Fibroblast of skin of back (primary cell): ENCODE measurements around the gene JAGN1.
"Not testable (repeated sequence)": the region's sequence is repeated elsewhere in the genome, so short reads cannot be mapped to it uniquely, and the experiment has no call there.

Source experiments
- DNase-seq: peaks from one replicate; pipeline ENCODE4 v3.0.0-alpha.2; 2013

JAGN1 gene

DNA sequence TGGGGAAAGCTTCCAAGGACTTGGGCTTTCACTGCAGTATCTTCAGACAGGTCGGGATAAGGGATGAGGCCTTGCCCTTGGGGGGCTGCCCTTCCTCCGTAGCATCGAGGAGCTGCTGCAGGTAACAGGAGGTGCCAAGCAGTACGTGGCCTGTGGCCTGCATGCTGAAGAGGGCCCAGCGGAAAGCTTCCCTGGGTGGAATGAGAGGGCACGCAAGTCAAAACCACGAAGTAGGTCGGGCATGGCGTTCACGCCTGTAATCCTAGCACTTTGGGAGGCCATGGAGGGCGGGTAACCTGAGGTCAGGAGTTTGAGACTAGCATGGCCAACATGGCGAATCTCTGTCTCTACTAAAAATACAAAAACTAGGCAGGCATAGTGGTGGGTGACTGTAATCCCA lies 23.3 kb upstream of the JAGN1 start:
- no peak for DNase-seq

DNA sequence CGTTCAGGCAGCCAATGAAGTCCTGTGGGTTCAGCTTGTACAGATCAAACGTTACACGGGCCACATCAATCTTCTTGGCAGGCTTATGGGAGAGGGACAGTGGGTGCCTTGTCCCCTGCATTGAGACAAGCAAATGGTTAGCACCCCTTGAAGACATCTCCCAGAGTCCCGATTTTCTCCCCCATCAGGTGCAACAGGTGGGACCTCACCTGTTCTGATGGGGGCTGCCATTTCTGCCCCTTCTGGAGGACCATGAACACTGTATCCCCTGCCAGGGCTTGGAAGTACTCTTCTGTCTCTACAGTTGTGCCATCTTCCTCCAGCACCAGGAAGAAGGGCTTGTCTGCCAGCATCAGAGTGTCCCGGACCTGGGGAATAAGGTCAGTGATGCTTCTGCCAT lies 20.5 kb upstream of the JAGN1 start:
- no peak for DNase-seq

DNA sequence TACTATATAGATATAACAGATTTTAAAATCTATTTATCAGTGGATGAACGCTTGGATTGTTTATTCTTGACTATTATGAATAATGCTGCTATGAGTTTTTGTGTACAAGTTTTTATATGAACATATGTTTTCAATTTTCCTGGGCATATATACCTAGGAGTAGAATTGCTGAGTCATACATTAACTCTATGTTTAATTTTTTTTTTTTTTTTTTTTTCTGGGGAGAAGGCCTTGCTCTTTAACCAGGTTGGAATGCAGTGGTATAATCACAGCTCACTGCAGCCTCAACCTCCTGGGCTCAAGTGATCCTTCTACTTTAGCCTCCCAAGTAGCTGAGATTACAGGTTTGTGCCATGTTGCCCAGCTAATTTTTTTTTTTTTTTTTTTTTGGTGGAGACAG lies 19.4 kb upstream of the JAGN1 start:
- peak; percentile 78 for DNase-seq

DNA sequence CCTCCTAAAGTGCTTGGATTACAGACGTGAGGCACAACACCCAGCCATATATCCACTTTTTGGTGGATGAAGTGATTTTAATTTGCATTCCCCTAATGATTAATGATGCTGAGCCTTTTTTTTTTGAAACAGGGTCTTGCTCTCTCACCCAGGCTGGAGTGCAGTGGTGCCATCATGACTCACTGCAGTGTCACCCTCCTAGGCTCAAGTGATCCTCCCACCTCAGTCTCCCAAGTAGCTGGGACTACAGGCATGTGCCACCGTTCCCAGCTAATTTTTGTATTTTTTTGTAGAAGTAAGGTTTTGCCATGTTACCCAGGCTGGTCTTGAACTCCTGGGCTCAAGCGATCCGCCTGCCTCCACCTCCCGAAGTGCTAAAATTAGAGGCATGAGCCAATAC lies 18.3 kb upstream of the JAGN1 start:
- DNase-seq, result not testable (repeated sequence)

DNA sequence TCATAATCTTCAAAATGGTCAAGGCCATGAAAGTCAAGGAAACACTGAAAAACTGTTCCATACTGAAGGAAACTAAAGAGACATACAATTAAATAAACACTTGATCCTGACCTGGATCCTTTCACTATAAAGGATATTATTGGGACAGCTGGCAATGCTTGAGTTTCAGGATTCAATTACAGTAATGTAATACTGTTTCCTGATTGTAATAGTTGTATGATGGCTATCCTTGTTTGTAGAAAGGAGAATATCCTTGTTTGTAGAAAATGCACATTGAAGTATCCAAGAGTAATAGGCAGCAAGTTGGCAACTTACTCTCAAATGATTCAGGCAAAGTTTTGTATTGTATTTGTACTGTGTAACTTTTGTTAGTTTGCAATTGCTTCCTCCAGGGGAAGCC lies 15.0 kb upstream of the JAGN1 start:
- DNase-seq, result no peak

DNA sequence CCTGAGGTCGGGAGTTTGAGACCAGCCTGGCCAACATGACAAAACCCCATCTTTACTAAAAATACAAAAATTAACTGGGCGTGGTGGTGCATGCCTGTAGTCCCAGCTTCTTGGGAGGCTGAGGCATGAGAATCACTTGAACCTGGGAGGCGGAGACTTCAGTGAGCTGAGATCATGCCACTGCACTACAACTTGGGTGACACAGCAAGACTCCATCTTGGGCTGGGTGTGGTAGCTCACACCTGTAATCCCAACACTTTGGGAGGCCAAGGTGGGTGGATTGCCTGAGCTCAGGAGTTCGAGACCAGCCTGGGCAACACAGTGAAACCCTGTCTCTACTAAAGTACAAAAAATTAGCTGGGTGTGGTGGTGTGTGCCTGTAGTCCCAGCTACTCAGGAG lies 14.2 kb upstream of the JAGN1 start:
- DNase-seq, result not testable (repeated sequence)

DNA sequence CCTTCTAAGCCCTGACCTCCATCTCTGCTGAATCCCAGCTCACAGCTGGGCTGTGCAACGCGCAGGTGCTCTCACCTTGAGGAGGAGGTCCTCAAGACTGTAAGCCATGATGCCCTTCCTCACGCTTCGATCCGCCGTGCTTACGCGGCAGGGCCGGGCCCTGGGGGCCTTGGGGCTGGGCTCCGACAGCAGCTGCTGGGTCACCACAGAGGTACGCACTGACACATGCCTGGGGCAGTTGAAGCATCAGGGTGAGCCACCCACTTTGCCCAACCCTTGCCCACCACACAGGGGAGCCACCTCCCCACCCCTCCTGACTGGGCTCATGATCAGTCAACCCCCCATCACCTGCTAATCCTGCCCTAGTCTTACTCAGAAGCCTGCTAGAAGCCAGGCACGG lies 13.4 kb upstream of the JAGN1 start:
- no peak for DNase-seq

DNA sequence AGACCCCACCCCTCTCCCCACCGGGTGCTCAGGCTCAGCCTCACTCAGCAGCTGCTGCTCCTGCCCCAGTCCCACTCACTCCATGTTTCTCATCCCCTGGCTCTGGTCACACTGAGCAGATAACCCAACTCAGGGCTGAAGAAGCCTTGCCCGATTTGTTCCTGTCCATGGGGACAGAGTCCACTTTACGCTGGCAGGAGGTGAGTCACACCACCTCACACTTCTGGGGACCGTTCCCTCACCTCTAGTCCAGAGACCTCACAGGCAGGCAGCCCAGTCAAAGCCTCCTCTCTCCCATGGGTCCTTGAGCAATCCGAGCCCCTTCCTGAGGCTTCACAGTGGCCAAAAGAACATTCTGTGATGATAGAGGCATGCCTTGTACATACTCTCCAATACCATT lies 11.7 kb upstream of the JAGN1 start:
- DNase-seq, result no peak

DNA sequence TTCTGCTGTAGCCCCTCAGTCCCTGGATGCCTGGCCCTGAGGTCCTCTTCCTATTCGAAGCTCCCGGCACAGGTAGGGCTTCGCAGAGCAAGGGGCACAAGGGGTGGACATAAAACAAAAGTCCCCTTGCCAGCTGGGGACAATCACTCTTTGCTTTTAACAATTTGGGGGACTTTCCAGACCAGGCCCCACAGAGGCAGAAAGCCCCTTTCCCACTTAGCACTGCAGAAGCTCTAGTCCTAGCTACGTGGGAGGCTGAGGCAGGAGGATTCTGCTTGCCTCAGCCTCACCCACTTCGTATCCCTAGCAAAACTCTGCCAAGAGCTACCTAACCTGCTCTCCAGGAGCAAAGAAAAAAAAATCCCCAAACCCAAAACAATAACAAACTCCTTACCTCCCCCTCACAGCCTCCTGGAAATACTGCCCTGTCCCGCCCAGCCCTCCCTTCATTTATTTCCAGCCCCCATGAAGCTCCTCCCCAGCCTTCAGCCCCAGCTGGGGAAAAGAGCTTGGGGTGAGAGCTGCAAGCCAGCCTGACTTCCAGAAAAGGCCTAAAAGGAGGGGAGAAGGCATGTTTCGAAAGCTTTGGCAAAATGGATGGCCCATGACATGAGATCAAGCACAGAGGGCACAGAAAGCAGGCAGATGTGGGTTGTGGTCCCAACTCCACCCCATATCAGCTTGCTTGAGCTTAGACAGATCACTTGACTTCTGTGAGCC lies 10.4 kb upstream of the JAGN1 start, which contains the start of gene CIDEC:
CIDEC (minus strand) TSS at position 424 of the 720 bp plus-strand sequence. CDS start 1,767 bp downstream, outside the sequence.
- DNase-seq, result no peak

DNA sequence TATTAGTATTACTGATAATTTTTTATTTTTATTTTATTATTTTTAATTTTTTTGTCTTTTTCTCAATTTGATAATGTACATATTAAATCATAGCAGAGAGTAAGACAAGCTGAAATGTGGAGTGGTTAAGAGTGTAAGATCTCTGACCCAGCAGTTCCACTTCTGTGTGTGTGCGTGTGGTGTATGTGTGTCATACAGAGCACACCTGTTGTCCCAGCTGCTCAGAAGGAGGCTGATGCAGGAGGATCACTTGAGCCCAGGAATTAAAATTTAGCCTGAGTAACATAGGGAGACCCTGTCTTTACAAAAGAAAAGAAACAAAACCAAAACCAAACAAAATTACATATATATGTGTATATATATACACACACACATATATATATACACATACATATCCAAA lies 9.0 kb upstream of the JAGN1 start:
- no peak for DNase-seq

DNA sequence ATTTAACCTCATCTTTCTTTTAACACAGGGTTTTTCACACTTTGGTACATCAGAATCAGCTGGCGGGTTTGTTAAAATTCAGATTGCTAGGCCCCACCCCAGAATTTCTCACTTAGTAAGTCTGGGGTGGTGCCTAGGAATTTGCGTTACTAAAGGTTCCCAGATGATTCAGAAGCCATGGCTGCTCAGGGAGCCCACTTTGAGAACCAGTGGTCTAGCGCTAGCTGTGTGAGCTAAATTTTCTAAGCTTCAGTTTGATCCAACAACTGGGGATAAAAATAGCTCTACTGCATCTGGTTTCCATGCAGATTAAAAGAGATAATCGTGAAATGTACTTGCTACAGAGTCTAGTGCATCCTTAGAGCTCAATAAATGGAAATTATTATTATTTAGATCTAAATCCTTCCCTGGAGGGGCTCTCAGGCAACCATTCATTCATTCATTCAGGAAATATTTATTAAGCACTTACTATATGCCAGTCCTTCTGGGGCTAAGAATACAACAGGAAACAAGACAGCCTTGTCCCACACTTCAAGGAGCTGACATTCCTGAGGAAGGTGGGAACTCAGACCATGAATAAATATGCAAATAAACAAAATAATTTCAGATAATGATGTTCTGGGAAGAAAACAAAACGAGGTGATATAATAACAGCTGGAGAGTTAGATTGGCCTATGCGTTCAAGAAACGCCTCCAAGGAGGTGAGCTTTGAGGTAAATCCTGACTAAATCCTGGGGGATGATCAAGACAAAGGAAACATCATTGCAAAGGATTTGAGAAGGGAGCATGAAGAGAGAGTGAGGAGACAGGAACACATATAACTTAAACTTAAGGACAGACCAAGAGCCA lies 6.5 kb upstream of the JAGN1 start:
- peak; percentile 51 for DNase-seq

DNA sequence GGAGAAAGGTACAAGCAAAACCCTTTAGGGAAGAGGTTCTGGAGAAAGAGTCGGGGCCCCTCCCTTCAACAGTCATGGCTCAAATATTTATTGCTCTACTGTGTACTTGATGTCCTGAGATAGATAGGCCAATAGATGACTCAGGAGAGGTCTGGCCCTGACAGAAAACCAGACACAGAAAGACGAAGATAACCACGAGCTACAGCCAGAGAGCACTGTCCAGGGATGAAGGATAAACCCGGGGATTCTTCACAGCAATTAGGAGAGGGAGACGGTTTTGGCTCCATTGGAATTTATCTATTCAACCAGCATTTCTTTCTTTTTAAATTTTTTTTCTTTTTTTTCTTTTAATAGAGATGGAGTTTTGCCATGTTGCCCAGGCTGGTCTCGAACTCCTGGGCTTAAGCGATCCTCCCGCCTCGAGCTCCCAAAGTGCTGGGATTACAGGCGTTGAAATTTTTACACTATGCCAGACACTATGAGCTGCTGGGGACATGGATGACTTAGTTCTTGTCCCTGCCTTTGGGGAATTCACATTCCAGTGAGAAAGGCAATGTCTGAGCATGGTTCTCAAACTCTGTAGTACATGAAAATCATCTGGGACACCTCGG lies 5.8 kb upstream of the JAGN1 start:
- peak; percentile 92 for DNase-seq

DNA sequence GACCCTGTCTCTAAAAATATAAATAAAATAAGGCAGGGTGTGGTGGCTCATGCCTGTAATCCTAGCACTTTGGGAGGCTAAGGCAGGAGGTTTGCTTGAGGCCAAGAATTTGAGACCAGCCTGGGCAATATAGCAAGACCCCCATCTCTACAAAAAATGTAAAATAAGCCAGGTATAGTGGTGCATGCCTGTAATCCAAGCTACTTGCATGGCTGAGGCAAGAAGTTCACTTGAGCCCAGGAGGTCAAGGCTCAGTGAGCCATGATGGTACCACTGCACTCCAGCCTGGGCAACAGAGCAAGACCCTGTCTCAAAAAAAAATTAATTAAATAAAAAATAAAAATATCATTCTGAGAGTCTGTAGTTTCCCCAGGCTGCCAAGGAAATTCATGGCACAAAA lies 4.1 kb upstream of the JAGN1 start:
- no peak for DNase-seq

DNA sequence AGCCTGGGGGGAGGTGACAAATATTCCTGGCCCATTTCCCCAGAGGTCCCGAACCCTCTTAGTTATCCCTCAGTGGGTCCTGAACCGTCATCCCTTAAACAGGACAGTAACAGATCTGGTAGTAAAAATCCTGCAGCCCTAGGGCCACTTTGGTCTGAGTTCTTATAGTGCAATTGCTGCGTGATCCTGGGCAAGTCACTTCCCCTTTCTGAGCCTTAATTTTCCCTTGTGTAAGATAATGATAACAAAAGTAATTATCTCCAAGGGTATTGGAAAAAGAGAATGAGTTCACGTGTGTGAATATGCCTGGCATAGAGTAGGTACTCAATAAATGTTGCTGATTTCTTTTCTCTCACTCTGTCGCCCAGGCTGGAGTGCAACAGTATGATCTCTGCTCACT lies 2.9 kb upstream of the JAGN1 start:
- DNase-seq, result no peak

DNA sequence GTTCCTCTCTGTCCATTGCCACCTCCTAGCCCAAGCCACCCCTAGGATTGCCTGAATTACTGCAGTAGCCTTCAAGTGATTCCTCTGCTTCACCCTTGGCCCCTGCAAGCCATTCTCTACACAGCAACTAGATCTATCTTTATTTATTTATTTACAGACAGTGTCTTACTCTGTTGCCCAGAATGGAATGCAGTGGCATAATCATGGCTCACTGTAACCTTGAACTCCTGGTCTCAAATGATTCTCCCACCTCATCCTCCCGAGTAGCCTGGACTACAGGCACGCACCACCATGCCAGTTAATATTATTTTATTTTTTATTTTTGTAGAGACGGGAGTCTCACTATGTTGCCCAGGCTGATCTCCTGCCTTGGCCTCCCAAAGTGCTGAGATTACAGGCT lies 1.9 kb upstream of the JAGN1 start:
- DNase-seq, result no peak

DNA sequence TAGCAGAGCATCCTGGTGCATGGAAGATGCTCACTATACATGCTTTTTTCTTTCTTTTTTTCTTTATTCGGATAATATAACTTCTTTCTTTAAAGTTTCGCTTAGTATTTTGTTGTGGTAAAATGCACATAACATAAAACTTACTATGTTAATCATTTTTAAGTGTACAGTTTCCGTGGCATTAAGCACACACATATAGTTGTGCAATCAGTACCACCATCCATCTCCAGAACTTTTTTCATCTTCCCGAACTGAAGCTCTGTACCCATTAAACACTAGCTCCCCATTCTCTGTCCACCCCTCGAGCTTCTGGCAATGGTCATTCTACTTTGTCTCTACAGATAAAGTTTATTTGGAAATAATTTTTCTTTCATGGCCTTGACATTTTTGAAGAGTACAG lies 1.0 kb upstream of the JAGN1 start:
- DNase-seq, result no peak

DNA sequence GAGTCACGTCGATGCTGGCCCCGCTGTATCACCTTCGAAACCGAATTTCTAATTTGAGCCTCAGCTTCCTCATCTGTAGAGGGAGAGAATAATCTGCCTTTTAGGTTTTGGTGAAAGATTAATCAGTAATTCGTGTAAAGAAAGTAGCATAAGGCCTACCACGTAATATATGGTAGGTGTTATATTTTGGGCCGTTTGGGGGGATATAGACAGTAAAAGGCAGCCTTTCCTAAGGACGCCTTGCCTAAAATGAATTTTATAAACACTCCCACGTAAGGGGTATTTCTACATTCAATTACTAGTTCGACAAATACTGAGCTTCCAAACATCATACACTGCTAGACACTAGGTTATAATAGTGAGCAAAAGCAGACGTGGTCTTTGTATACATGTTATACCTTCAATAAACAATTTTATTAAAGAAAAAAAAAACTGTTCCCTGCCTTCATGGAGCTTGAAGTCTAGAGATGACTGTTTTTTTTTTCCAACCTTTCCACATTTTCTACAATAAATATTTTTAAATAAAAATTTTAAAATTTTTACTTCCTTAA lies 737 bp downstream of the JAGN1 start:
- DNase-seq, result no peak

DNA sequence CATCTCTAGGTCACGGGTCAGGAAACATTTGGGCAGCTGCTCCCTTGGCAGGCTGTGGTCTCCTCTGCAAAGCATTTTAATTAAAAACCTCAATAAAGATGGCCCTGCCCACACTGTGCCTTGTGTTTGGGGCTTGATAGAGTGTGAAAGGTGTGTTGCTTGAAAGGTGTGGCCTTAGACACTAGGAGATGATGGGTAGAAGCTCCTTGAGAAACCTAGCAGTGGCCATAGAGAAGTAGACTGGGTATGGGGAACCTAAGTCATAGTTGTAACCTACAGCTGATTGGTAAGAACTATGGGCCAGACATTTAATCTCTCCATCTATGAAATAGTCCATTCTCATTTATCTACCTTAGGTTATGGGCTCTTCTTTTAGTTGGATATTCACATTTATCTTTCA lies 3.3 kb downstream of the JAGN1 start:
- no peak for DNase-seq

DNA sequence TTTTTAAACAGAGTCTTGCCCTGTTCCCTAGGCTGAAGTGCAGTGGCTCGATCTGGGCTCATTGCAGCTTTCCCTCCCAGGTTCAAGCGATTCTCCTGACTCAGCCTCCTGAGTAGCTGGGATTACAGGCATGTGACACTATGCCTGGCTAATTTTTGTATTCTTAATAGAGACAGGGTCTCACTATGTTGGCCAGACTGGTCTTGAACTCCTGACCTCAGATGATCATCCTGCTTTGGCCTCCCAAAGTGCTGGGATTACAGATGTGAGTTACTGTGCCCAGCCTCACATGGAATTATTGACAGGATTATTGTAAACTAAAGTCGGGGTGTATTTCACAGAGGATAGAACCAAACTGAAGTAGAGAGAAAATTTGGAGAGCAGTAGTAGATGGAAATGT lies 5.3 kb downstream of the JAGN1 start:
- DNase-seq, result not testable (repeated sequence)

DNA sequence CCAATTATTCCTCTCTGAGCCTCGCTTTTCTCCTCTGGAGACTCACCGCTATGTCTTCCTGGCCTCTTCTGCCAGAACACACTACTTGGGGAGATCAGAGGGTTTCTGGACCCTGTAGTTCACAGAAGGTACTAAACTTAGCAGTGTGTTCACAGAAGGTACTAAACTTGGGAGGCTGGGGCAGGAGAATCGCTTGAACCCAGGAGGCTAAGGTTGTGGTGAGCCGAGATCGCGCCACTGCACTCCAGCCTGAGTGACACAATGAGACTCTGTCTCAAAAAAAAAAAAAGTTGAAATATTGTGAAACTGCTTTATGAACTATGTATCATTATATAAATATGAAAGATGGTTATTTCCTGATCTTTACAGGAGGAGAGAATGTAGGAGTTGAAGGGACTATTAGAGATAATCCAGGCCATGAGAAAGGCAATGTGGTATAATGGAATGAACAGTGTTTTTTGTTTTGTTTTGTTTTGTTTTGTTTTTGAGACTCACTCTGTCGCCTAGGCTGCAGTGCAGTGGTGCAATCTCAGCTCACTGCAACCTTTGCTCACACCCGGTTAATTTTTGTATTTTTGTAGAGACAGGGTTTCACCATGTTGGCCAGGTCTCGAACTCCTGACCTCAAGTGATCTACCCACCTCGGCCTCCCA lies 6.5 kb downstream of the JAGN1 start:
- peak; percentile 38 for DNase-seq

DNA sequence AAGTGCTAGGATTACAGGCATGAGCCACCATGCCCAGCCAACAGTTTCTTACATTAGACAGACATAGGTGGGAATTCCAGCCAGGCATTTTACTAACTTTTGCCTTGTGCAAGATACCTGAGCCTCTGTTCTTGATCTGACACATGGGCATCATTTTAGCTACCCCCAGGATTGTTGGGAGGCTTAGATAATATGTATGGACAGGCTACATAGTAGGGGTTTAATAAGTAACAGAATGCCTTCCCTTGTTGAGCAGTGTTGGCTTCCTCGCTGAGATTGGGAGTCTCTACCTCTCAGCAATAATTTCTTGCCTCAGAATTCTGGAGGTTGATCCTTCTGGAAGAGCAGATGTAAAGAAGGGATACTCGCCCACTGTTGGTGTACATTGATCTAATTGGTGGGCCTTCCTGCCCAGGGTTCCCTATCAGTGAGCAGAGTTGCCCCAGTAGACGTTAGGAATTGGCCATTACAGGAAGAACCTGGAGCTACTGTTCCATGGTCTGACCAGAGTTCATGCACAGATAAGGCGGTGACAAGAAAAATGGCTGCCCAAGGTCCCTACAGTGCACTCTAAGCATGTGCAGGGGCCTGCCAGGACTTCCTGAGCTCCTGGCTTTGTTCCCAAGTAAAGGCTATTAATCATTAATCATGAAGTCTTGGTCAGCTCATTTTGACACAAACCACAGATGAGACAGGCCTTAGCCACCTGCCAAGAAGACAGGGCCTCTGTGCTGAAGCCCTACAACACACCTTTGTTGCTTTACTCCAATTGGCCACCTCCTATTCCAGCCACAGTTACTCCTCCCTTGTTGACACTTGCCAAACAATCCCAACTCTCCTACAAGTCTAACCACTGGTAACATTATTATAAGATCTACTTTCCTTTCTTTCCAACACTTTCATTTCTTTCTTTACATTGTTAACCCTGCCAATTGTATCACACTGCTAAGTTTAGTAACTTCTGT lies 7.3 kb downstream of the JAGN1 start:
- peak; percentile 32 for DNase-seq
